HL-60 (cell line): ENCODE data around the gene BCL11A.

Source experiments
- DNase-seq, 2 experiments: peaks; one replicate each; pipeline ENCODE4 v3.0.0-alpha.2; 2010 to 2020; ENCODE audit warnings: low read depth in 1 of 2, low spot score in 1 of 2
- H3K27ac ChIP-seq: fragments of 250-450 bp; sonication (Bioruptor Pico); replicated peaks from 2 replicates; pipeline ENCODE4 v1.5.1; 2020; ENCODE audit warnings: mild to moderate bottlenecking, moderate library complexity
- H3K27me3 ChIP-seq: fragments of 250-450 bp; sonication (Bioruptor Pico); 2 replicates; pipeline ENCODE4 v1.5.1; 2021; ENCODE audit warnings: mild to moderate bottlenecking, moderate library complexity; ENCODE audit not compliant: insufficient read depth, poor library complexity, severe bottlenecking
- H3K4me3 ChIP-seq: replicated peaks from 2 replicates; pipeline ENCODE4 v1.5.1; 2011; ENCODE audit warnings: mild to moderate bottlenecking, control low read depth, low read length; ENCODE audit not compliant: insufficient read depth
- GABPA ChIP-seq: IDR thresholded peaks from 2 replicates; pipeline ENCODE4 v1.6.1; 2012; ENCODE audit warnings: low read depth
- POLR2AphosphoS5 ChIP-seq: IDR thresholded peaks from 2 replicates; pipeline ENCODE4 v1.6.1; 2012; ENCODE audit warnings: low read depth
- SPI1 ChIP-seq: IDR thresholded peaks from 2 replicates; pipeline ENCODE4 v1.6.1; 2012; ENCODE audit warnings: low read depth, mild to moderate bottlenecking, borderline replicate concordance
- TF ChIP-seq, protein P1 (sequence below): IDR thresholded peaks from one replicate; pipeline ENCODE4 v1.5.1; 2011; ENCODE audit warnings: low read length, control low read depth, inconsistent platforms; ENCODE audit not compliant: insufficient read depth
- TF ChIP-seq, protein P2 (sequence below): IDR thresholded peaks from 2 replicates; pipeline ENCODE4 v1.6.1; 2012; ENCODE audit warnings: low read depth; ENCODE audit not compliant: insufficient replicate concordance

Gene BCL11A

DNA sequence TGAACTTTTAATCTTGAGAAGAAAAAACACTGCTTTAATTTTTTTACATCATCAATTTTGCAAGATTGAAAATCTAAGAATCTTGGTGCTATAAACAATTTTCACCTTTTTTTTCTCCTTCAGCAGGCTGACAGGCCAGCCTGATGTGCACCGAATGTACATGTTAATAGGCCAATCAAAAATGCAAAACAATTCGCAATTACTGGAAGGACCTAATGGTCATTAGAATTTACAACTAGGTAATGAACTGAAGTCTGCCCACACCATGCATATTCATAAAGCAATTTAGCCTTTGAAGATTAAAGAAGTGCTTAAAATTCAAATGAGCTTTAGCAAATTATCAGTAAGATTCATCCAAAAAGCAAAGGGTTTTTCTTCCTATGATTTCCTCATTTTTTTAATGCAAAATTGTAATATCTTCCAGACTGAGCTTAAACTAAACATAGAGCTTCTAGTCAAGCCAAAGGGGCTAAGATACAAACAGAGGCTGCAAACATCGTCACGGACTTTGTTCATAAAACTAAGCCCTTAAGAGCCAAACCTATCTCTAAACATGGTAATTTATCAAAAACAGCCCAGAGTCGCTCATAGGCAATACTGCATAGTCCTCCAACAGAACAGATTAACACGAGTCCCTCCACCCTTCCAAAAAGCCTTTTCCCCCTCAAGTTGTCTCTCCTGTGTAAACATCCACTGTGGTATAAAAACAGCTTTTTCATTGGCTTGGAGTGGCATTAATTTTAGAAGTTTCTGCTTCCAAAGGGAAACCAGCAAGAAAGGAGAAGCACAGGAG lies 18.4 kb downstream of the BCL11A start:
- TF ChIP-seq GABPA, result no peak
- no peak for TF ChIP-seq POLR2AphosphoS5
- TF ChIP-seq, protein P1, sequence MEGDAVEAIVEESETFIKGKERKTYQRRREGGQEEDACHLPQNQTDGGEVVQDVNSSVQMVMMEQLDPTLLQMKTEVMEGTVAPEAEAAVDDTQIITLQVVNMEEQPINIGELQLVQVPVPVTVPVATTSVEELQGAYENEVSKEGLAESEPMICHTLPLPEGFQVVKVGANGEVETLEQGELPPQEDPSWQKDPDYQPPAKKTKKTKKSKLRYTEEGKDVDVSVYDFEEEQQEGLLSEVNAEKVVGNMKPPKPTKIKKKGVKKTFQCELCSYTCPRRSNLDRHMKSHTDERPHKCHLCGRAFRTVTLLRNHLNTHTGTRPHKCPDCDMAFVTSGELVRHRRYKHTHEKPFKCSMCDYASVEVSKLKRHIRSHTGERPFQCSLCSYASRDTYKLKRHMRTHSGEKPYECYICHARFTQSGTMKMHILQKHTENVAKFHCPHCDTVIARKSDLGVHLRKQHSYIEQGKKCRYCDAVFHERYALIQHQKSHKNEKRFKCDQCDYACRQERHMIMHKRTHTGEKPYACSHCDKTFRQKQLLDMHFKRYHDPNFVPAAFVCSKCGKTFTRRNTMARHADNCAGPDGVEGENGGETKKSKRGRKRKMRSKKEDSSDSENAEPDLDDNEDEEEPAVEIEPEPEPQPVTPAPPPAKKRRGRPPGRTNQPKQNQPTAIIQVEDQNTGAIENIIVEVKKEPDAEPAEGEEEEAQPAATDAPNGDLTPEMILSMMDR, result no peak
- TF ChIP-seq, protein P2, sequence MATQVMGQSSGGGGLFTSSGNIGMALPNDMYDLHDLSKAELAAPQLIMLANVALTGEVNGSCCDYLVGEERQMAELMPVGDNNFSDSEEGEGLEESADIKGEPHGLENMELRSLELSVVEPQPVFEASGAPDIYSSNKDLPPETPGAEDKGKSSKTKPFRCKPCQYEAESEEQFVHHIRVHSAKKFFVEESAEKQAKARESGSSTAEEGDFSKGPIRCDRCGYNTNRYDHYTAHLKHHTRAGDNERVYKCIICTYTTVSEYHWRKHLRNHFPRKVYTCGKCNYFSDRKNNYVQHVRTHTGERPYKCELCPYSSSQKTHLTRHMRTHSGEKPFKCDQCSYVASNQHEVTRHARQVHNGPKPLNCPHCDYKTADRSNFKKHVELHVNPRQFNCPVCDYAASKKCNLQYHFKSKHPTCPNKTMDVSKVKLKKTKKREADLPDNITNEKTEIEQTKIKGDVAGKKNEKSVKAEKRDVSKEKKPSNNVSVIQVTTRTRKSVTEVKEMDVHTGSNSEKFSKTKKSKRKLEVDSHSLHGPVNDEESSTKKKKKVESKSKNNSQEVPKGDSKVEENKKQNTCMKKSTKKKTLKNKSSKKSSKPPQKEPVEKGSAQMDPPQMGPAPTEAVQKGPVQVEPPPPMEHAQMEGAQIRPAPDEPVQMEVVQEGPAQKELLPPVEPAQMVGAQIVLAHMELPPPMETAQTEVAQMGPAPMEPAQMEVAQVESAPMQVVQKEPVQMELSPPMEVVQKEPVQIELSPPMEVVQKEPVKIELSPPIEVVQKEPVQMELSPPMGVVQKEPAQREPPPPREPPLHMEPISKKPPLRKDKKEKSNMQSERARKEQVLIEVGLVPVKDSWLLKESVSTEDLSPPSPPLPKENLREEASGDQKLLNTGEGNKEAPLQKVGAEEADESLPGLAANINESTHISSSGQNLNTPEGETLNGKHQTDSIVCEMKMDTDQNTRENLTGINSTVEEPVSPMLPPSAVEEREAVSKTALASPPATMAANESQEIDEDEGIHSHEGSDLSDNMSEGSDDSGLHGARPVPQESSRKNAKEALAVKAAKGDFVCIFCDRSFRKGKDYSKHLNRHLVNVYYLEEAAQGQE, result no peak
- TF ChIP-seq SPI1, result no peak
- no peak for DNase-seq
- H3K27ac ChIP-seq, result no peak overlapping the region; the same call in none of the 2 replicates
- no peak overlapping the region for H3K4me3 ChIP-seq
- no peaks in the 10 kb centered on the region for H3K27me3 ChIP-seq

DNA sequence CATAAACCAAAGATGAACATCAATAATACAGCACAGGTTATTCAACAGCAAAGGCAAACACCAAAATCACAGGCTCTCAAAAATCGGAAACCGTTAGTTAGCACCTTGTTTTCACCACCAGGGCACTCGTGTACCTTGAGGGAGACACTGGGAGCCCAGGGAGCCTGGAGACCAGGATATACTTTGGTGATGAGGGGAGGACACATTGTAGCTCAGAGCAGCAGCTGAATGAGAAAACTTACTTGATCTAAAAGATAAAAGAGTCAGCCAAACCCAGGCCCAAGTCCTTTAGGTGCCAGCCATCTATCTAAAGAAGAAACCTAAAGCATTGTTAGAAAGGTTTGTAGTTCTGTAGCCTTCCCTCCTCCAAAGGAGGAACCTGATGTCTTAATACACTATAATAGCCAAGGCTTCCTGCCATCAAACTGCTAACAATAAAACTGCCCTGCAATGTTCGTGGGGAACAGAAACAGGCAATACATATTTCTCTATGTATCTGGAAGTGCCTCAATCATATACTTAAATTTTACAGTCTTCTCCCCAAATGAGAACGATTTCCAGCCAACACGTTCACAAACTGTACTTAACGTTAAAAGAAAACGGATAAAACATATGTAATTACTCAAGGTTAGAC lies 19.3 kb downstream of the BCL11A start:
- TF ChIP-seq POLR2AphosphoS5, result no peak
- TF ChIP-seq SPI1, result no peak
- TF ChIP-seq GABPA, result no peak
- TF ChIP-seq, protein P2, result no peak
- TF ChIP-seq, protein P1, result no peak
- Histone ChIP-seq H3K27me3 (no peaks in the 10 kb centered on the region), H3K4me3 (no peak overlapping the region), H3K27ac (peak overlapping the region; percentile 38)
- DNase-seq, result peak in 1 of 2 experiments; percentile 36

DNA sequence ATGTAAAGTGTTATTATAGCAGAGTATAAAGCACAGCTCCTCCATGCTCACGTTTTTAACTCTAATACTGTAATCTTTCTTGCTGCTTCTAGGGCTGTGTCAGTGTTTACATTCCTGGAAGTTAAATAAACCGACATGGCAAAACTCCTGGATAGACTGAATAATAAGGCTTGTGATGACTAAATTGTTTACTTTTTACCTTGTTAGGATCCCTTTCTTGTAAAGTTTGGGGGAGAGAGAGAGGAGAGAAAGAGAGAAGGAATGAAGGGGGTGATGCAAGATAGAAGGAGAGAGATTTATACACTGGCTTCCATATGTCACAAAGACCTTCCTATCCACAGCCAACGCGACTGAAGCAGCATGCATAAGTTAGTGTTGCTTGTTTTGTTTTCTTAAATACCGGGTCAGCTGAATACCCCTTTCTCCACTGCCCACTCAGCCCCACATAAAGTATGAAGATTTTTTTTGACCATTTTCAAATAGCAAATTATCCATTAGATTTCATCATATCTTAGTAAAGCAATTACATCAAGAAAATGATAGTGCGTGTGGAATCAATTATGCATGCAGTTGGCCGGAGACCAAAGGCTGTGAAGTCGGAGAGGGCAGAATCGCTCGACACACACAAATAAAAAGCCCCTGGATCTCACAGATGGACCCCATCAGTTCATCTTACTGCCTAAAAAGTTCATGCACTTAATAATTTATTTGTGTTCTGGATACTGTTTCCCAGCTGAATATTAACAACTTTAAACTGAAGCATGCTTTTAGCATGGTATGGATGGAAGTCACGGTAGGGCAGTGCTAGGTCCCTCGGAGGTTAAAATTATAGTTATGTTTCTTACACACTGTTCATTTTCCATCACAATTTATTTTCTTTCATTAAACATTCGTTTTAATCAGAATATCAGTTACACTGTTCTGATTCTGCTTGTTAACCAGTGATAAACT lies 20.1 kb downstream of the BCL11A start:
- TF ChIP-seq SPI1 (no peak), GABPA (no peak)
- TF ChIP-seq, protein P1, result no peak
- no peak for DNase-seq
- Histone ChIP-seq H3K27me3 (no peaks in the 10 kb centered on the region), H3K4me3 (no peak overlapping the region), H3K27ac (no peak overlapping the region)
